Uterus (tissue), 2 donors: ENCODE data around the gene TPM4.

Experiments
- POLR2A ChIP-seq, 2 donors: fragments of 450-650 bp; IDR thresholded peaks; one replicate each; pipeline ENCODE4 v1.6.1; 2016; ENCODE audit warnings: antibody characterized with exemption in 2 of 2, mild to moderate bottlenecking in 1 of 2, moderate library complexity in 1 of 2
- TF ChIP-seq, protein P1 (sequence below), 4 experiments: fragments of 200-600 bp in 2 of 4; fragments of 450-650 bp in 2 of 4; sonication (generic) in 2 of 4; IDR thresholded peaks; one replicate each; pipeline ENCODE4 v1.5.1; 2016 to 2019; ENCODE audit warnings: antibody characterized with exemption in 4 of 4, mild to moderate bottlenecking in 2 of 4, moderate library complexity in 1 of 4

DNA sequence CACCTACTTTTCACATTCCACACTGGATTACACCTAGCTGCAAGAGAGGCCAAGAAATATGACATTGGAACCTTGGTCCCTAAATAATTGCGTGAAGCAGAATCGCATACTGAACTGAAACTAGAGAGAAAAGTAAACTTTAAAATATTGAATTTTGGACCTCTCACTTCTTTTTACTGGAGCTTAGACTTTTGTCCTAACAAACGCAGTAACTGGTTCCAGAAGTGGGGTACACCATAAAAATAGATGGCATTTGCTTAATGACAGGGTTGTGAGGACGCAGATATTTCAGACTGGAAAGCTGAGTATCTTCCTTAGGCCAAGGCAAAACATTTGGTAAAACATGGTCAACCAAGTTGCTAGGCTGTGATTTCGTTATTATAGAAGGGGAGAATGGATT is 19.2 kb upstream of the TPM4 start:
- TF ChIP-seq, protein P1, sequence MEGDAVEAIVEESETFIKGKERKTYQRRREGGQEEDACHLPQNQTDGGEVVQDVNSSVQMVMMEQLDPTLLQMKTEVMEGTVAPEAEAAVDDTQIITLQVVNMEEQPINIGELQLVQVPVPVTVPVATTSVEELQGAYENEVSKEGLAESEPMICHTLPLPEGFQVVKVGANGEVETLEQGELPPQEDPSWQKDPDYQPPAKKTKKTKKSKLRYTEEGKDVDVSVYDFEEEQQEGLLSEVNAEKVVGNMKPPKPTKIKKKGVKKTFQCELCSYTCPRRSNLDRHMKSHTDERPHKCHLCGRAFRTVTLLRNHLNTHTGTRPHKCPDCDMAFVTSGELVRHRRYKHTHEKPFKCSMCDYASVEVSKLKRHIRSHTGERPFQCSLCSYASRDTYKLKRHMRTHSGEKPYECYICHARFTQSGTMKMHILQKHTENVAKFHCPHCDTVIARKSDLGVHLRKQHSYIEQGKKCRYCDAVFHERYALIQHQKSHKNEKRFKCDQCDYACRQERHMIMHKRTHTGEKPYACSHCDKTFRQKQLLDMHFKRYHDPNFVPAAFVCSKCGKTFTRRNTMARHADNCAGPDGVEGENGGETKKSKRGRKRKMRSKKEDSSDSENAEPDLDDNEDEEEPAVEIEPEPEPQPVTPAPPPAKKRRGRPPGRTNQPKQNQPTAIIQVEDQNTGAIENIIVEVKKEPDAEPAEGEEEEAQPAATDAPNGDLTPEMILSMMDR (IDR thresholded peaks at IDR 0.05): no peak
- TF ChIP-seq POLR2A (IDR thresholded peaks at IDR 0.05): no peak
